Naive B cell (primary cell): ENCODE data around the gene SLC6A1. TPM values are rescaled to one million over a fixed set of nuclear protein-coding genes. Genes with fewer than 3 reads are reported as not detected.
"Not testable (repeated sequence)": the region's sequence is repeated elsewhere in the genome, so short reads cannot be mapped to it uniquely, and the experiment has no call there.

Source experiments
- ATAC-seq, 2 donors: fragments of 150-1000 bp; cut with Tn5 transposase; 2 replicates each; pipeline ENCODE4 v1.10.0; 2021; ENCODE audit warnings: low read depth in 2 of 2, mild to moderate bottlenecking in 2 of 2, moderate library complexity in 2 of 2
- DNase-seq: peaks from one replicate; pipeline ENCODE4 v3.0.0; 2022
- H3K27ac Mint-ChIP-seq, 6 donors: one replicate each; pipeline ENCODE4 v1.8.0; 2020 to 2022; ENCODE audit warnings: mild to moderate bottlenecking in 6 of 6, mixed read lengths in 6 of 6, moderate library complexity in 5 of 6, inconsistent platforms in 2 of 6
- H3K27me3 Mint-ChIP-seq, 3 donors: one replicate each; pipeline ENCODE4 v1.8.0; 2021 to 2022; ENCODE audit warnings: mixed read lengths in 3 of 3, mild to moderate bottlenecking in 1 of 3
- H3K36me3 Mint-ChIP-seq, 2 donors: one replicate each; pipeline ENCODE4 v1.8.0; 2020 to 2022; ENCODE audit warnings: mixed read lengths in 2 of 2, inconsistent platforms in 1 of 2, mild to moderate bottlenecking in 1 of 2
- H3K4me1 Mint-ChIP-seq, 3 donors: one replicate each; pipeline ENCODE4 v1.8.0; 2020 to 2022; ENCODE audit warnings: mixed read lengths in 3 of 3, inconsistent platforms in 1 of 3, mild to moderate bottlenecking in 1 of 3, moderate library complexity in 1 of 3
- H3K4me3 Mint-ChIP-seq, 8 donors: one replicate each; pipeline ENCODE4 v1.8.0; 2020 to 2022; ENCODE audit warnings: mild to moderate bottlenecking in 8 of 8, mixed read lengths in 8 of 8, moderate library complexity in 8 of 8, inconsistent platforms in 2 of 8
- H3K9me3 Mint-ChIP-seq, 7 donors: one replicate each; pipeline ENCODE4 v1.8.0; 2020 to 2022; ENCODE audit warnings: mixed read lengths in 7 of 7, mild to moderate bottlenecking in 5 of 7, inconsistent platforms in 2 of 7, moderate library complexity in 1 of 7
- polyA plus RNA-seq, 6 donors: library from polyadenylated mRNA; unstranded; fragments of 300-500 nt; fragmentation: Illumina TruSeq; gene quantifications; one replicate each; pipeline ENCODE4 v1.2.3, GENCODE V29; 2021; ENCODE audit warnings: low read depth in 6 of 6

The SLC6A1 gene
- polyA plus RNA-seq, 6 donors from 2014 or later, result not detected

GRCh38 chr3:11074451-11074850, 81.9 kb downstream of the SLC6A1 start:
- Mint-ChIP-seq H3K36me3 (peaks cover 0 to 8% of the 10 kb centered on the region in 2 donors), H3K4me1 (peaks cover 7 to 11% (median 10%) of the 10 kb centered on the region in 3 donors), H3K4me3 (no peak overlapping the region), H3K27ac (no peak overlapping the region), H3K27me3 (peaks cover 21 to 26% (median 21%) of the 10 kb centered on the region in 3 donors), H3K9me3 (peaks cover 0 to 20% (median 6%) of the 10 kb centered on the region in 7 donors)
- ATAC-seq, result no peak
- no peak for DNase-seq

DNA sequence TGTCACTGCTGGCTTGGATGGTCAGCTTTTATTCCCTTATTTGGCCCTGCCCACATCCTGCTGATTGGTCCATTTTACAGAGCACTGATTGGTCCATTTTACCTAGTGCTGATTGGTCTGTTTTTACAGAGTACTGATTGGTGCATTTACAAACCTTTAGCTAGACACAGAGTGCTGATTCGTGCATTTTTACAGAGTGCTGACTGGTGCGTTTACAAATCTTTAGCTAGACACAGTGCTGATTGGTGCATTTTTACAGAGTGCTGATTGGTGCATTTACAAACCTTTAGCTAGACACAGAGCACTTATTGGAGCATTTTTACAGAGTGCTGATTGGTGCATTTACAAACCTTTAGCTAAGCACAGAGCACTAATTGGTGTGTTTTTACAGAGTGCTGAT, 82.6 kb downstream of the SLC6A1 start:
- Mint-ChIP-seq H3K27me3 (peaks cover 21 to 26% (median 21%) of the 10 kb centered on the region in 3 donors), H3K4me1 (peaks cover 7 to 13% (median 13%) of the 10 kb centered on the region in 3 donors), H3K9me3 (peaks cover 0 to 15% (median 4%) of the 10 kb centered on the region in 7 donors)
- H3K27ac Mint-ChIP-seq, H3K4me3 Mint-ChIP-seq, H3K36me3 Mint-ChIP-seq, ATAC-seq, DNase-seq: not testable (repeated sequence)

DNA sequence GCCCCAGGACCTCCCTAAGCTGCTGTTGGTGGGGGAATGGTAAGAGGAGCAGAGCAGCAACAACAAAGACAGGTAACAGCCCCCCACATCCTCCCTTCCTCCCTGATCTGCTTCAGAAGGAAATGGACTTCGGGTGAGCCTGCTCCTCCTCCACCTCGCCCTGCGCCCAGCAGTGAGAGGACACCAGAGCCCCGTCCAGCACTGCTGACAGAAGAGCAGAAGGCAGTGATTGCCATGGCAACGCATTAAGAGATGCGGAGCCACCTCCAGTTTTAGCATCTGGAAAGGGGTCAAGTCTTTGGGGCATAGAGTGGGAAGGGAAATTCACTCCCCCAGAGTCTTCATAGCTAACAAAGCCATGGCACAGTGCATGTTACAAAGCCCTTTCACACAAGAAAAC, 84.2 kb downstream of the SLC6A1 start:
- Mint-ChIP-seq H3K27me3 (peaks cover 21 to 26% (median 21%) of the 10 kb centered on the region in 3 donors), H3K4me3 (no peak overlapping the region), H3K27ac (no peak overlapping the region), H3K36me3 (peaks cover 0 to 8% of the 10 kb centered on the region in 2 donors), H3K9me3 (peaks cover 0 to 10% (median 3%) of the 10 kb centered on the region in 7 donors), H3K4me1 (peaks cover 7 to 13% (median 13%) of the 10 kb centered on the region in 3 donors)
- ATAC-seq, result no peak
- no peak for DNase-seq

DNA sequence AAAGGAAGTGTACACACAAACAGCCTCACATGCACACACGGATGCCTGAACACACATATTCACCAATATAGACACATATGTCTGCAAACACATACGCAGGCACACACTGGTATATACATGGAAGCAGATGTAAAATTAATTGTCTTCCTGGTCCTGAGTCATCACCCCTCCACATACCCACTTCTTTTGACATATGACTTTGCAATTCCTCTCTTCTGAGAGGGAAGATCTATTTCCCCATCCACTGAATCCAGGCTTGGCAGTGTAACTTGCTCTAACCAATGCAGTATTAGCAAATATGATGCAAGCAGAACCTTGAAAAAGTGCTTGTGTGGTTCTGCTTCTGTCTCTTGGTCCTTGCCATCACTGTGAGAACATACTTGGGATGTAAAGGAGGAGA, 84.9 kb downstream of the SLC6A1 start:
- no peak overlapping the region for H3K27ac Mint-ChIP-seq
- no peak for DNase-seq
- peaks cover 7 to 13% (median 13%) of the 10 kb centered on the region in 3 donors for H3K4me1 Mint-ChIP-seq
- peak overlapping the region in 1 of 8 donors; percentile 44 for H3K4me3 Mint-ChIP-seq
- H3K36me3 Mint-ChIP-seq, result peaks cover 0 to 8% of the 10 kb centered on the region in 2 donors
- ATAC-seq, result no peak
- peaks cover 0 to 9% (median 3%) of the 10 kb centered on the region in 7 donors for H3K9me3 Mint-ChIP-seq
- H3K27me3 Mint-ChIP-seq, result peaks cover 21 to 26% (median 21%) of the 10 kb centered on the region in 3 donors

DNA sequence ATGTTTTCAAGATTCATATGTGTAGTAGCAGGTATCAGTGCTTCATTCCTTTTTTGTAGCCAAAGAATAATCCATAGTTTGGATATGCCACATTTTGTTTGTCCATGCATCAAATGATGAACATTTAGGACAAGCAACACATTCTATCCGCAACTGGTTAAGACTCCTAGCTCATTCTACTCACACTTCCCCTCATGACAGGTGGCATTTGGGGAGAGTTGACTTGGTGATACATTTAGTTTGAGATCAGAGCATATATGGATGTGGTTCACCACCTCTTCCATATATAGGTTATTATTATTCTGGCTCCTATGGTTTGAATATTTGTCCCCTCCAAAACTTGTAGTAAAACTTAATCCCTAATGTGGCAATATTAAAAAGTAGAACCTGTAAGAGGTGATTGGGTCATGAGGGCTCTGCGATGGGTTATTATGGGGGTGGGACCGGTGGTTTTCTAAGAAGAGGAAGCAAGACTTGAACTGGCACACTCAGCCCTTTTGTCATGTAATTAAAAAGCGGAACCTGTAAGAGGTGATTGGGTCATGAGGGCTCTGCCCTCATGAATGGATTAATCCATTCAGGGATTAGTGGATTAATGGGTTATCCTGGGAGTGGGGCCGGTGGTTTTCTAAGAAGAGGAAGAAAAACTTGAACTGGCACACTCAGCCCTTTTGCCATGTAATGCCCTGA, 86.4 kb downstream of the SLC6A1 start:
- peaks cover 15 to 18% (median 15%) of the 10 kb centered on the region in 3 donors for H3K27me3 Mint-ChIP-seq
- no peak for DNase-seq
- H3K9me3 Mint-ChIP-seq, result peaks cover 0 to 8% (median 0%) of the 10 kb centered on the region in 7 donors
- H3K4me1 Mint-ChIP-seq, result peaks cover 7 to 13% (median 13%) of the 10 kb centered on the region in 3 donors
- peak; percentile 34 to 77 for ATAC-seq
- H3K36me3 Mint-ChIP-seq, result peaks cover 0 to 8% of the 10 kb centered on the region in 2 donors
- H3K27ac Mint-ChIP-seq, result no peak overlapping the region
- no peak overlapping the region for H3K4me3 Mint-ChIP-seq

DNA sequence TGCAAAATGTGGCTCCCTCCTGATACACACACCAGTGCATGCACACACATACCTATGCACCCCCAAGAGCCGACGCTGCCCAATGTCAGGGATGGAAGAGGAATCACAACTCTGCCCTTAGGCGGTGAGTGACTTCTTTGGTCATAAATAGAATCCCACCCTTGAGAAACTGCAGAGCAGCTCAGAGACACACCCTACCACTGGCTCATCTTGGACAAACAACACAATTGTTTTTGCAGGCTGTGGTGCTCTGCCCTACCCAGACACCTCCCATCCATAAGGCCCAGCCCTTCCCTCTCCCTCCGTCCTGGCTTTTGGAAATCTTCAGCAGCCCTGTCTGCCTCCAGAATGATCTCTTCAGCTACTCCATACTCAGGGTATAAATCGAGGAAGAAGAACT, 87.9 kb downstream of the SLC6A1 start:
- ATAC-seq, result no peak
- H3K36me3 Mint-ChIP-seq, result peaks cover 0 to 7% of the 10 kb centered on the region in 2 donors
- H3K4me3 Mint-ChIP-seq, result no peak overlapping the region
- no peak for DNase-seq
- H3K27ac Mint-ChIP-seq, result no peak overlapping the region
- H3K9me3 Mint-ChIP-seq, result peaks cover 0 to 5% (median 2%) of the 10 kb centered on the region in 7 donors
- peaks cover 7 to 13% (median 13%) of the 10 kb centered on the region in 3 donors for H3K4me1 Mint-ChIP-seq
- peaks cover 5 to 12% (median 10%) of the 10 kb centered on the region in 3 donors for H3K27me3 Mint-ChIP-seq

DNA sequence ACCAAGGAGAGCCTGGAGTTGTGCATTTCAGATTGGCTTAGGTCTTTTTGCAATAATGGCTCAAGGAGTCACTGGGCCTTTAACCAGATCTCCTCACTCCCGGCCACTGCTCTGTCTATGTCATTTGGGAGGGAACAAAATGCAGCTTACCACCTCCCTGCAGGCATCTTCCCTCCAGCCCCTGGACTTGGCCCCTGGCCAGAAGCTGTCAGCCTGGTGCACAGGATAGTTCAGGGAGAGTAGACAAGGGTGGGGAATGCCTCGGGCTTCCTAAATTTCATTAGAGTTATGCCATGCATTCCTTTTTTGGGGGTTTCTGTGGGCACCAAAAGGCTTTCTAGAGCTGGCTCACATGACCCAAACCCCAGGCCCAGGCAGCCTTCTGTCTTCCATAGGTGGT, 91.5 kb downstream of the SLC6A1 start:
- DNase-seq, result no peak
- Mint-ChIP-seq H3K4me3 (no peak overlapping the region), H3K36me3 (no peaks in the 10 kb centered on the region), H3K4me1 (peaks cover 2 to 7% (median 6%) of the 10 kb centered on the region in 3 donors), H3K9me3 (peaks cover 0 to 2% (median 0%) of the 10 kb centered on the region in 7 donors), H3K27me3 (peaks cover 0 to 16% (median 5%) of the 10 kb centered on the region in 3 donors), H3K27ac (no peak overlapping the region)
- ATAC-seq, result no peak

DNA sequence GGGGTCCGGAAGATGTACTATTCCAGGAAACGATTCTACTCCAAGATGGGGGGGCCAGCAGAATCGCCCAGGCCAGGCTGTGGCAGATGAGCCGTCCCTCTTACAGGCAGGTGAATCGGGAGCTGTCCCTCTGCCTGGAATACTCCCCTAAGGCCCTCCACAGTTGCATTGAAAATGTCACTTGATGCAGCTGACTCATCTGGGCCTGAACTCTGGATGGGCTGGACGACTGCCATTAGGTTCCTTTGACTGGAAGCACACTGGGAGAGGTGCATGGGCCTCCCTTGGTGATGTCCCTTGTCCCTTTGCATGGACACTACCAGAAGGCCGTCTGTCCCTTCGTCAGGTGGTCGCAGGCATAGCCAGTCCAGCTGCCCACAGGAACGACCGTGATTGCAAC, 92.1 kb downstream of the SLC6A1 start:
- Mint-ChIP-seq H3K9me3 (peaks cover 0 to 2% (median 0%) of the 10 kb centered on the region in 7 donors), H3K4me1 (peaks cover 0 to under 1% (median 0%) of the 10 kb centered on the region in 3 donors)

GRCh38 chr3:11085093-11085840, 92.7 kb downstream of the SLC6A1 start:
- ATAC-seq, result no peak
- H3K27ac Mint-ChIP-seq, result peak overlapping the region in 1 of 6 donors; percentile 80
- no peaks in the 10 kb centered on the region for H3K36me3 Mint-ChIP-seq
- no peak for DNase-seq
- peaks cover 0 to 16% (median 9%) of the 10 kb centered on the region in 3 donors for H3K27me3 Mint-ChIP-seq
- H3K4me1 Mint-ChIP-seq, result no peaks in the 10 kb centered on the region
- H3K4me3 Mint-ChIP-seq, result peak overlapping the region in 1 of 8 donors; percentile 57
- peaks cover 0 to 2% (median 0%) of the 10 kb centered on the region in 7 donors for H3K9me3 Mint-ChIP-seq

More for the DNA sequence above, 92.1 kb downstream of the SLC6A1 start:
- Mint-ChIP-seq H3K4me3 (no peak overlapping the region), H3K36me3 (no peaks in the 10 kb centered on the region), H3K27me3 (peaks cover 0 to 16% (median 8%) of the 10 kb centered on the region in 3 donors), H3K27ac (no peak overlapping the region)
- DNase-seq (no peak), ATAC-seq (no peak)

DNA sequence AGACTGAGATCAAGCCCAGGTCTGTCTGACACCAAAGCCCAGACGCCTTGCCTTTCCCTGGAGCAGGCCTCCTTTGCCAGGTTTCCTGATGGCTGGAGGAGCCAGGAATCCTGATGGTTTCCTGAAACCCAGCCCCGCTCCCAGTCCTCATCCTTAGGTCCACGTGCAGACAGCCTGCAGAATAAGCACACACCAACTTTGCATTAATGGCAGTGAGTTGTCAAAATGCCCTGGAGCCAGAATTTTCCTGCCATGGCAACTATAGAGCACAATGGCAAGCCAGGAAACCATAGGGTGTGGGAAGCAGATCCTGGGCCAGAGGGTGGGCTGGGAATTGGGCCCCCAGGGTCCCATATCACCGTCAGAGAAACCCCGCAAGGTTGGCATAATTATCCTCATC, 94.3 kb downstream of the SLC6A1 start:
- no peak overlapping the region for H3K4me3 Mint-ChIP-seq
- DNase-seq (no peak), ATAC-seq (no peak)
- H3K9me3 Mint-ChIP-seq, result peaks cover 0 to 2% (median 0%) of the 10 kb centered on the region in 7 donors
- H3K27me3 Mint-ChIP-seq, result peaks cover 0 to 16% (median 9%) of the 10 kb centered on the region in 3 donors
- no peaks in the 10 kb centered on the region for H3K36me3 Mint-ChIP-seq
- no peaks in the 10 kb centered on the region for H3K4me1 Mint-ChIP-seq
- no peak overlapping the region for H3K27ac Mint-ChIP-seq

- Mint-ChIP-seq H3K27ac (no peak overlapping the region), H3K4me1 (no peaks in the 10 kb centered on the region), H3K27me3 (peaks cover 0 to 22% (median 16%) of the 10 kb centered on the region in 3 donors), H3K9me3 (peaks cover 0 to 2% (median 0%) of the 10 kb centered on the region in 7 donors), H3K36me3 (no peaks in the 10 kb centered on the region), H3K4me3 (no peak overlapping the region)
- DNase-seq, result no peak
- no peak for ATAC-seq
Observed at GRCh38 chr3:11088066-11088465, 95.5 kb downstream of the SLC6A1 start.

DNA sequence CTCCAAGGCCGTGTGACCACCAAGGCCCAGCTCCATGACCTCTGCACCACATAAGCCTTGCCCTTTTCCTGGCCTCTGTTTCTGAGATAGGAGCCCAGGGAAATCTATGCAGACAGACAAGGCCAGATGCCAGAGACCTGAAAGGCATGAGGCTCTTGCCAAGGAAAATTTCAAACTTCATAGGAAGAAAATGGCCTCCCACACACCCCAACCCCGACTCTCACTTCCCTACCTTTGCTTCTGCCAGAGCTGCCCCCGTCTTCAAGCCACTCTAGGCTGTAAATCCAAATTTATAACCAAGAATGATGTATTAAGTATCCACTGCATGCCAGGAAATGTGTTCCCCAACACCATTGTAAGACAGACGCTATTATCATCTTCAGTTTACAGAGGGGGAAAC, 96.3 kb downstream of the SLC6A1 start:
- Mint-ChIP-seq H3K27me3 (peaks cover 0 to 22% (median 16%) of the 10 kb centered on the region in 3 donors), H3K4me3 (no peak overlapping the region), H3K4me1 (no peaks in the 10 kb centered on the region), H3K27ac (no peak overlapping the region), H3K9me3 (peaks cover 0 to 2% (median 0%) of the 10 kb centered on the region in 7 donors), H3K36me3 (no peaks in the 10 kb centered on the region)
- no peak for ATAC-seq
- DNase-seq, result no peak
